ENCODE results near the gene SLC25A1. TPM values are rescaled to one million over a fixed set of nuclear protein-coding genes. Genes with fewer than 3 reads are reported as not detected.

The SLC25A1 gene
- polyA plus RNA-seq, 2 of the 4 experiments (the other 2 are of a cell fraction) = 11.4 to 60.1 TPM

DNA sequence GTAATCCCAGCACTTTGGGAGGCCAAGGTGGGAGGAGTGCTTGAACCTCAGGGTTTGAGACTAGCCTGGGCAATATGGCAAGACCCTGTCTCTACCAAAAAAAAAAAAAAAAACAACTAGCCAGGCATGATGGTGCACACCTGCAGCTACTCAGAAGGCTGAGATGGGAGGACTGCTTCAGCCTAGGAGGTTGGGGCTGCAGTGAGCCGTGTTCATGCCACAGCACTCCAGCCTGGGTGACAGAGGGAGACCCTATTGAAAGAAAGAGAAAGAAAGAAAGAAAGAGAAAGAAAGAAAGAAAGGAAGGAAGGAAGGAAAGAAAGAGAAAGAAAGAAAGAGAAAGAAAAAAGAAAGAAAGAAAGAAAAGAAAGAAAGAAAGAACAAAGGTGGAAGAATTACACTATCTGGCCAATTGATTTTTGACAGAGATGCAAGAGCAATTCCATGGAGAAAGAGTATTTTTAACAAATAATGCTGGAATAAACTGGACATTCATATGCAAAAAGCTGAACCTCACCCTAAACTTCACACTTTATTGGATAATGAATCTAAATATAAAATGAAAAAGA is 33.9 kb upstream of the SLC25A1 start:
- TF ChIP-seq RFX5 (IDR thresholded peaks at IDR 0.05) (no peak), HOXB5 (CRISPR knock-in tag; IDR thresholded peaks at IDR 0.05) (no peak), FOSL2 (IDR thresholded peaks at IDR 0.05) (no peak), FOSL2 (CRISPR knock-in tag; IDR thresholded peaks at IDR 0.05) (no peak), NFE2L2 (conservative IDR thresholded peaks at IDR 0.05; ENCODE audit: low read length) (no peak), PHF8 (IDR thresholded peaks at IDR 0.05; ENCODE audit: borderline replicate concordance, low read depth) (no peak), EHMT2 (IDR thresholded peaks at IDR 0.05; ENCODE audit: low read depth) (no peak), HOXA7 (CRISPR knock-in tag; IDR thresholded peaks at IDR 0.05) (no peak), MYC (IDR thresholded peaks at IDR 0.05; ENCODE audit: borderline replicate concordance, low read length) (no peak), CHD2 (IDR thresholded peaks at IDR 0.05; ENCODE audit: low read length, partially characterized antibody) (no peak), GATA3 (IDR thresholded peaks at IDR 0.05; ENCODE audit: borderline replicate concordance) (no peak), FOXS1 (CRISPR knock-in tag; IDR thresholded peaks at IDR 0.05) (no peak), POLR2AphosphoS2 (conservative IDR thresholded peaks at IDR 0.05; ENCODE audit: low read length) (no peak)
- TF ChIP-seq, protein P1, sequence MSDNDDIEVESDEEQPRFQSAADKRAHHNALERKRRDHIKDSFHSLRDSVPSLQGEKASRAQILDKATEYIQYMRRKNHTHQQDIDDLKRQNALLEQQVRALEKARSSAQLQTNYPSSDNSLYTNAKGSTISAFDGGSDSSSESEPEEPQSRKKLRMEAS (IDR thresholded peaks at IDR 0.05) = no peak
- TF ChIP-seq, protein P2, sequence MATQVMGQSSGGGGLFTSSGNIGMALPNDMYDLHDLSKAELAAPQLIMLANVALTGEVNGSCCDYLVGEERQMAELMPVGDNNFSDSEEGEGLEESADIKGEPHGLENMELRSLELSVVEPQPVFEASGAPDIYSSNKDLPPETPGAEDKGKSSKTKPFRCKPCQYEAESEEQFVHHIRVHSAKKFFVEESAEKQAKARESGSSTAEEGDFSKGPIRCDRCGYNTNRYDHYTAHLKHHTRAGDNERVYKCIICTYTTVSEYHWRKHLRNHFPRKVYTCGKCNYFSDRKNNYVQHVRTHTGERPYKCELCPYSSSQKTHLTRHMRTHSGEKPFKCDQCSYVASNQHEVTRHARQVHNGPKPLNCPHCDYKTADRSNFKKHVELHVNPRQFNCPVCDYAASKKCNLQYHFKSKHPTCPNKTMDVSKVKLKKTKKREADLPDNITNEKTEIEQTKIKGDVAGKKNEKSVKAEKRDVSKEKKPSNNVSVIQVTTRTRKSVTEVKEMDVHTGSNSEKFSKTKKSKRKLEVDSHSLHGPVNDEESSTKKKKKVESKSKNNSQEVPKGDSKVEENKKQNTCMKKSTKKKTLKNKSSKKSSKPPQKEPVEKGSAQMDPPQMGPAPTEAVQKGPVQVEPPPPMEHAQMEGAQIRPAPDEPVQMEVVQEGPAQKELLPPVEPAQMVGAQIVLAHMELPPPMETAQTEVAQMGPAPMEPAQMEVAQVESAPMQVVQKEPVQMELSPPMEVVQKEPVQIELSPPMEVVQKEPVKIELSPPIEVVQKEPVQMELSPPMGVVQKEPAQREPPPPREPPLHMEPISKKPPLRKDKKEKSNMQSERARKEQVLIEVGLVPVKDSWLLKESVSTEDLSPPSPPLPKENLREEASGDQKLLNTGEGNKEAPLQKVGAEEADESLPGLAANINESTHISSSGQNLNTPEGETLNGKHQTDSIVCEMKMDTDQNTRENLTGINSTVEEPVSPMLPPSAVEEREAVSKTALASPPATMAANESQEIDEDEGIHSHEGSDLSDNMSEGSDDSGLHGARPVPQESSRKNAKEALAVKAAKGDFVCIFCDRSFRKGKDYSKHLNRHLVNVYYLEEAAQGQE (IDR thresholded peaks at IDR 0.05) = no peak
- H3K4me1 ChIP-seq = no peaks in the 10 kb centered on the region
- no peak overlapping the region for H3K27ac ChIP-seq
- no peak for FAIRE-seq
- no peak overlapping the region for H3K4me2 ChIP-seq
- DNase-seq (ENCODE audit: low read depth in 1 of 2, low spot score in 1 of 2) = no peak
- ChIA-PET CTCF (no interaction called here), POLR2A (no interaction called here)
- WGBS (ENCODE audit: missing lambda C conversion rate) = 88% methylated on average over 1 of the region's 1 CpG
- no peak overlapping the region for H3K4me3 ChIP-seq
- no peak for ATAC-seq
- H3K9me3 ChIP-seq = no peaks in the 10 kb centered on the region

DNA sequence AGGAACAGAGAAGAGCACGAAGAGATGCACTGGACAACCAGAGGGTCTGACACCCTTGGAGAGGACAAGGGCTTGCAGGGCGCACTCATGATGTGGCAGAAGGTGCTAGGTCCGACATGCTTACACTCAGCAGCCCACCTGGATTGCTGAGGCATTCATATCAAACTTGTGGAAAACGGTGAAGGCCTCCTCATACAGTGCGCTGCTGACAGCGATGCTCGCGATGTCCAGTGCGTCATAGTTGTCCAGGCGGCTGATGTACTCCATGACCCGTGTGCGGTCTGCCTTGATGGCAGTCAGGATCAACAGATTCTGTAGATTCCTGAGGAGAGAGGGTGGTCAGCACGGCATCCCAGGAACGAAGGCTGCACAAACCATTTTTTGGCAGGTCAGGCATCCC is 31.7 kb upstream of the SLC25A1 start:
- H3K9me3 ChIP-seq = no peaks in the 10 kb centered on the region
- 81% methylated on average over 5 of the region's 14 CpGs for WGBS (ENCODE audit: missing lambda C conversion rate)
- TF ChIP-seq, protein P3, sequence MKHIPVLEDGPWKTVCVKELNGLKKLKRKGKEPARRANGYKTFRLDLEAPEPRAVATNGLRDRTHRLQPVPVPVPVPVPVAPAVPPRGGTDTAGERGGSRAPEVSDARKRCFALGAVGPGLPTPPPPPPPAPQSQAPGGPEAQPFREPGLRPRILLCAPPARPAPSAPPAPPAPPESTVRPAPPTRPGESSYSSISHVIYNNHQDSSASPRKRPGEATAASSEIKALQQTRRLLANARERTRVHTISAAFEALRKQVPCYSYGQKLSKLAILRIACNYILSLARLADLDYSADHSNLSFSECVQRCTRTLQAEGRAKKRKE (CRISPR knock-in tag; IDR thresholded peaks at IDR 0.05; ENCODE audit: low read depth) = no peak
- TF ChIP-seq ZFP36 (IDR thresholded peaks at IDR 0.05; ENCODE audit: borderline replicate concordance, partially characterized antibody) (no peak), NFE2L2 (conservative IDR thresholded peaks at IDR 0.05; ENCODE audit: low read length) (no peak), ZNF302 (CRISPR knock-in tag; IDR thresholded peaks at IDR 0.05) (no peak), MAFK (IDR thresholded peaks at IDR 0.05; ENCODE audit: partially characterized antibody) (no peak), GATA3 (IDR thresholded peaks at IDR 0.05; ENCODE audit: borderline replicate concordance) (no peak), CHD2 (IDR thresholded peaks at IDR 0.05; ENCODE audit: low read length, partially characterized antibody) (no peak)
- TF ChIP-seq, protein P4, sequence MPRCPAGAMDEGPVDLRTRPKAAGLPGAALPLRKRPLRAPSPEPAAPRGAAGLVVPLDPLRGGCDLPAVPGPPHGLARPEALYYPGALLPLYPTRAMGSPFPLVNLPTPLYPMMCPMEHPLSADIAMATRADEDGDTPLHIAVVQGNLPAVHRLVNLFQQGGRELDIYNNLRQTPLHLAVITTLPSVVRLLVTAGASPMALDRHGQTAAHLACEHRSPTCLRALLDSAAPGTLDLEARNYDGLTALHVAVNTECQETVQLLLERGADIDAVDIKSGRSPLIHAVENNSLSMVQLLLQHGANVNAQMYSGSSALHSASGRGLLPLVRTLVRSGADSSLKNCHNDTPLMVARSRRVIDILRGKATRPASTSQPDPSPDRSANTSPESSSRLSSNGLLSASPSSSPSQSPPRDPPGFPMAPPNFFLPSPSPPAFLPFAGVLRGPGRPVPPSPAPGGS (IDR thresholded peaks at IDR 0.05) = no peak
- FAIRE-seq (no peak), ATAC-seq (no peak), DNase-seq (ENCODE audit: low read depth in 1 of 2, low spot score in 1 of 2) (no peak)
- no peak overlapping the region for H3K4me3 ChIP-seq
- H3K27ac ChIP-seq = no peak overlapping the region
- no peak overlapping the region for H3K4me2 ChIP-seq
- no peaks in the 10 kb centered on the region for H3K4me1 ChIP-seq
- POLR2A ChIA-PET = no interaction called here
- CTCF ChIA-PET = no interaction called here

All from A549 (cell line).